NCI-H748 (cell line): ENCODE results near the gene RTN4R.
"Not testable (repeated sequence)": the region's sequence is repeated elsewhere in the genome, so short reads cannot be mapped to it uniquely, and the experiment has no call there.

ENCODE experiments used
- DNase-seq: peaks from one replicate; lab custom pipeline; 2025; ENCODE audit not compliant: unreplicated experiment; lab: John Stamatoyannopoulos, UW

RTN4R gene

GRCh38 chr22:20268279-20269012, at the start of gene RTN4R:
Gene RTN4R, minus strand, starts transcription at chr22:20268318. Its CDS starts 226 bp downstream, at chr22:20268092.
- peak; percentile 54 for DNase-seq

GRCh38 chr22:20317402-20318042, 49.4 kb upstream of the RTN4R start:
- not testable (repeated sequence) for DNase-seq

GRCh38 chr22:20316844-20317401, 48.8 kb upstream of the RTN4R start:
- no peak for DNase-seq

GRCh38 chr22:20316217-20316843, 48.2 kb upstream of the RTN4R start:
- DNase-seq: no peak

GRCh38 chr22:20315337-20316216, 47.5 kb upstream of the RTN4R start:
- DNase-seq: no peak

GRCh38 chr22:20314741-20315336, 46.7 kb upstream of the RTN4R start:
- not testable (repeated sequence) for DNase-seq

- DNase-seq: not testable (repeated sequence)
These were observed 46.1 kb upstream of the RTN4R start for GRCh38 chr22:20314206-20314605.

GRCh38 chr22:20313306-20314077, 45.4 kb upstream of the RTN4R start:
- not testable (repeated sequence) for DNase-seq

- no peak for DNase-seq
These were observed 44.5 kb upstream of the RTN4R start for GRCh38 chr22:20312396-20313191.

GRCh38 chr22:20311249-20312062, 43.3 kb upstream of the RTN4R start:
- not testable (repeated sequence) for DNase-seq

GRCh38 chr22:20310773-20311172, 42.7 kb upstream of the RTN4R start:
- DNase-seq: not testable (repeated sequence)

- DNase-seq: not testable (repeated sequence)
These were observed 42.1 kb upstream of the RTN4R start for GRCh38 chr22:20310180-20310579.

GRCh38 chr22:20308806-20309650, 40.9 kb upstream of the RTN4R start:
- not testable (repeated sequence) for DNase-seq

- not testable (repeated sequence) for DNase-seq
These were observed 39.6 kb upstream of the RTN4R start for GRCh38 chr22:20307448-20308447.

GRCh38 chr22:20306646-20307447, 38.7 kb upstream of the RTN4R start:
- DNase-seq: not testable (repeated sequence)
